NOMO-1 treated with dmso at 0.1 percent for 144 hours (cell line): Measurements from ENCODE around the gene CPNE5.

Experiments
- DNase-seq: peaks from one replicate; lab custom pipeline; 2025; ENCODE audit not compliant: unreplicated experiment; lab: John Stamatoyannopoulos, UW

The CPNE5 gene

GRCh38 chr6:36838896-36839748 lies at the start of gene CPNE5:
CPNE5 (minus strand) TSS chr6:36839444; CDS start chr6:36839377, 67 bp downstream.
- no peak for DNase-seq

- DNase-seq = no peak
Observed at GRCh38 chr6:36888115-36888643, 48.9 kb upstream of the CPNE5 start.

- no peak for DNase-seq
Observed at GRCh38 chr6:36886950-36887618, 47.8 kb upstream of the CPNE5 start.

GRCh38 chr6:36885461-36886401 lies 46.5 kb upstream of the CPNE5 start, which contains the start of gene C6orf89:
C6orf89 (plus strand) TSS chr6:36885952; CDS start chr6:36899445, 13,493 bp downstream.
- peak; percentile 95 for DNase-seq

GRCh38 chr6:36884610-36885009 lies 45.4 kb upstream of the CPNE5 start:
- DNase-seq = no peak

- no peak for DNase-seq
Observed at GRCh38 chr6:36875250-36875633, 36.0 kb upstream of the CPNE5 start.

- peak; percentile 84 for DNase-seq
Observed at GRCh38 chr6:36874443-36875249, 35.4 kb upstream of the CPNE5 start, which contains the start of gene PPIL1. PPIL1 (minus strand) TSS chr6:36874803; CDS start chr6:36874772, 31 bp downstream.

- DNase-seq = no peak
Observed at GRCh38 chr6:36873612-36874442, 34.6 kb upstream of the CPNE5 start.

GRCh38 chr6:36873115-36873514 lies 33.9 kb upstream of the CPNE5 start:
- DNase-seq = no peak

GRCh38 chr6:36871686-36872085 lies 32.4 kb upstream of the CPNE5 start:
- DNase-seq = no peak

- DNase-seq = no peak
Observed at GRCh38 chr6:36867471-36868224, 28.4 kb upstream of the CPNE5 start.

- no peak for DNase-seq
Observed at GRCh38 chr6:36865835-36866234, 26.6 kb upstream of the CPNE5 start.

GRCh38 chr6:36863670-36864540 lies 24.7 kb upstream of the CPNE5 start:
- DNase-seq = no peak

GRCh38 chr6:36862848-36863382 lies 23.7 kb upstream of the CPNE5 start:
- no peak for DNase-seq

GRCh38 chr6:36862164-36862847 lies 23.1 kb upstream of the CPNE5 start:
- DNase-seq = no peak

- no peak for DNase-seq
Observed at GRCh38 chr6:36860126-36860525, 20.9 kb upstream of the CPNE5 start.
